ENCODE results near the gene PRKAR1B.

The PRKAR1B gene

GRCh38 chr7:623464-623863 is 103.6 kb downstream of the PRKAR1B start:
- peaks cover 44% of the 10 kb centered on the region; the same call in 1 of the 2 replicates for H3K9me3 ChIP-seq (ENCODE audit: insufficient read depth, low read depth, low read length)
- no peaks in the 10 kb centered on the region for H4K20me1 ChIP-seq (ENCODE audit: insufficient read depth, low read length, poor library complexity, severe bottlenecking)
- no peak overlapping the region for H3K4me2 ChIP-seq (ENCODE audit: low read depth, low read length, poor library complexity, severe bottlenecking)
- no peak overlapping the region for H2AFZ ChIP-seq (ENCODE audit: low read length)
- H3K4me1 ChIP-seq (ENCODE audit: insufficient read depth, low read length, poor library complexity, severe bottlenecking), result peaks cover 5% of the 10 kb centered on the region
- H3K27me3 ChIP-seq (ENCODE audit: insufficient read depth, low read length, poor library complexity, severe bottlenecking), result no peaks in the 10 kb centered on the region
- no peaks in the 10 kb centered on the region for H3K9me2 ChIP-seq (replicated peaks; ENCODE audit: low read depth, low read length)
- no peak overlapping the region for H3K4me3 ChIP-seq (ENCODE audit: low read length, poor library complexity, severe bottlenecking)
- no peaks in the 10 kb centered on the region for H3F3A ChIP-seq (ENCODE audit: low read depth)
- H3K79me2 ChIP-seq (ENCODE audit: insufficient read depth, low read length), result no peaks in the 10 kb centered on the region
- no peak overlapping the region for H3K9ac ChIP-seq (ENCODE audit: low read depth, low read length, poor library complexity, severe bottlenecking)
- no peaks in the 10 kb centered on the region for H3K36me3 ChIP-seq (ENCODE audit: insufficient read depth, low read length)
- TF ChIP-seq CTCF (conservative IDR thresholded peaks at IDR 0.05; ENCODE audit: low read length) (no peak), EZH2phosphoT487 (IDR thresholded peaks at IDR 0.05; ENCODE audit: borderline replicate concordance) (no peak)

GRCh38 chr7:621572-622285 is 105.4 kb downstream of the PRKAR1B start:
- TF ChIP-seq EZH2phosphoT487 (IDR thresholded peaks at IDR 0.05; ENCODE audit: borderline replicate concordance) (no peak), CTCF (conservative IDR thresholded peaks at IDR 0.05; ENCODE audit: low read length) (no peak)
- peaks cover 40% of the 10 kb centered on the region; the same call in 1 of the 2 replicates for H3K9me3 ChIP-seq (ENCODE audit: insufficient read depth, low read depth, low read length)
- no peak overlapping the region for H2AFZ ChIP-seq (ENCODE audit: low read length)
- no peak overlapping the region for H3K4me3 ChIP-seq (ENCODE audit: low read length, poor library complexity, severe bottlenecking)
- H3K36me3 ChIP-seq (ENCODE audit: insufficient read depth, low read length), result no peaks in the 10 kb centered on the region
- no peak overlapping the region for H3K4me2 ChIP-seq (ENCODE audit: low read depth, low read length, poor library complexity, severe bottlenecking)
- no peaks in the 10 kb centered on the region for H4K20me1 ChIP-seq (ENCODE audit: insufficient read depth, low read length, poor library complexity, severe bottlenecking)
- H3K9me2 ChIP-seq (replicated peaks; ENCODE audit: low read depth, low read length), result no peaks in the 10 kb centered on the region
- no peaks in the 10 kb centered on the region for H3K27me3 ChIP-seq (ENCODE audit: insufficient read depth, low read length, poor library complexity, severe bottlenecking)
- H3K9ac ChIP-seq (ENCODE audit: low read depth, low read length, poor library complexity, severe bottlenecking), result no peak overlapping the region
- H3K4me1 ChIP-seq (ENCODE audit: insufficient read depth, low read length, poor library complexity, severe bottlenecking), result peaks cover 11% of the 10 kb centered on the region
- no peaks in the 10 kb centered on the region for H3F3A ChIP-seq (ENCODE audit: low read depth)
- no peaks in the 10 kb centered on the region for H3K79me2 ChIP-seq (ENCODE audit: insufficient read depth, low read length)

GRCh38 chr7:620885-621284 is 106.2 kb downstream of the PRKAR1B start:
- H3K27me3 ChIP-seq (ENCODE audit: insufficient read depth, low read length, poor library complexity, severe bottlenecking), result no peaks in the 10 kb centered on the region
- no peaks in the 10 kb centered on the region for H3K36me3 ChIP-seq (ENCODE audit: insufficient read depth, low read length)
- H3K4me1 ChIP-seq (ENCODE audit: insufficient read depth, low read length, poor library complexity, severe bottlenecking), result peaks cover 11% of the 10 kb centered on the region
- H3K9me2 ChIP-seq (replicated peaks; ENCODE audit: low read depth, low read length), result no peaks in the 10 kb centered on the region
- TF ChIP-seq CTCF (conservative IDR thresholded peaks at IDR 0.05; ENCODE audit: low read length) (no peak), EZH2phosphoT487 (IDR thresholded peaks at IDR 0.05; ENCODE audit: borderline replicate concordance) (no peak)
- H3K9ac ChIP-seq (ENCODE audit: low read depth, low read length, poor library complexity, severe bottlenecking), result no peak overlapping the region
- no peak overlapping the region for H3K4me3 ChIP-seq (ENCODE audit: low read length, poor library complexity, severe bottlenecking)
- no peaks in the 10 kb centered on the region for H3K79me2 ChIP-seq (ENCODE audit: insufficient read depth, low read length)
- peaks cover 34% of the 10 kb centered on the region; the same call in 1 of the 2 replicates for H3K9me3 ChIP-seq (ENCODE audit: insufficient read depth, low read depth, low read length)
- H2AFZ ChIP-seq (ENCODE audit: low read length), result no peak overlapping the region
- H3K4me2 ChIP-seq (ENCODE audit: low read depth, low read length, poor library complexity, severe bottlenecking), result no peak overlapping the region
- H3F3A ChIP-seq (ENCODE audit: low read depth), result no peaks in the 10 kb centered on the region
- H4K20me1 ChIP-seq (ENCODE audit: insufficient read depth, low read length, poor library complexity, severe bottlenecking), result no peaks in the 10 kb centered on the region

Measured in Loucy (cell line).